Thoracic aorta (tissue), 2 donors: ENCODE data around the gene ATG2A. TPM values are rescaled to one million over a fixed set of nuclear protein-coding genes. Genes with fewer than 3 reads are reported as not detected.

ENCODE experiments used
- ATAC-seq: fragments of 150-250 bp; one replicate; pipeline ENCODE4 v1.8.0; 2017; ENCODE audit warnings: low read depth; ENCODE audit not compliant: insufficient number of reproducible peaks, low FRiP score
- DNase-seq: peaks from one replicate; pipeline ENCODE4 v3.0.0-alpha.2; 2020; ENCODE audit warnings: low spot score
- H3K27ac ChIP-seq, 2 donors: fragments of 200-600 bp; sonication (generic); 1 replicate in 1 of 2; 2 replicates in 1 of 2; pipeline ENCODE4 v1.5.1; 2016; ENCODE audit warnings: mild to moderate bottlenecking in 2 of 2, moderate library complexity in 2 of 2
- H3K27me3 ChIP-seq: fragments of 200-600 bp; sonication (generic); replicated peaks from 2 replicates; pipeline ENCODE4 v1.6.0; 2016; ENCODE audit warnings: mild to moderate bottlenecking; ENCODE audit not compliant: insufficient read depth
- H3K36me3 ChIP-seq: fragments of 200-600 bp; sonication (generic); one replicate; pipeline ENCODE4 v1.5.1; 2016
- H3K4me1 ChIP-seq, 2 donors: fragments of 200-600 bp; sonication (generic); 1 replicate in 1 of 2; 2 replicates in 1 of 2; pipeline versions ENCODE4 v1.5.1 to v1.6.0; 2016; ENCODE audit warnings: low read depth in 2 of 2, mild to moderate bottlenecking in 1 of 2; ENCODE audit not compliant: control insufficient read depth in 1 of 2
- H3K4me3 ChIP-seq: fragments of 200-600 bp; sonication (generic); 2 replicates; pipeline ENCODE4 v1.5.1; 2016; ENCODE audit warnings: mild to moderate bottlenecking
- H3K9me3 ChIP-seq: fragments of 200-600 bp; sonication (generic); 2 replicates; pipeline ENCODE4 v1.5.1; 2016
- total RNA-seq, 2 donors: library from RNA; depleted of rRNA; stranded (reverse); fragments of >200 nt; gene quantifications; one replicate each; pipeline versions ENCODE4 v1.1.0 to v1.2.3, GENCODE V29; 2016
- TF ChIP-seq, protein P1 (sequence below): fragments of 200-600 bp; sonication (generic); IDR thresholded peaks from one replicate; pipeline ENCODE4 v1.5.1; 2019; ENCODE audit warnings: antibody characterized with exemption

ATG2A gene
- total RNA-seq, 2 donors from 2014 or later: 18.5 to 35.2 TPM

- Histone ChIP-seq H3K36me3 (peaks cover 22% of the 10 kb centered on the region), H3K27ac (peak within 1 kb of the TSS; percentile 93 to 97), H3K4me1 (peaks cover 17 to 23% of the 10 kb centered on the region in 2 donors), H3K9me3 (no peaks in the 10 kb centered on the region), H3K4me3 (peak within 1 kb of the TSS; percentile 85), H3K27me3 (no peaks in the 10 kb centered on the region)
- DNase-seq (peak; percentile 89), ATAC-seq (peak; percentile 95)
- TF ChIP-seq, protein P1, sequence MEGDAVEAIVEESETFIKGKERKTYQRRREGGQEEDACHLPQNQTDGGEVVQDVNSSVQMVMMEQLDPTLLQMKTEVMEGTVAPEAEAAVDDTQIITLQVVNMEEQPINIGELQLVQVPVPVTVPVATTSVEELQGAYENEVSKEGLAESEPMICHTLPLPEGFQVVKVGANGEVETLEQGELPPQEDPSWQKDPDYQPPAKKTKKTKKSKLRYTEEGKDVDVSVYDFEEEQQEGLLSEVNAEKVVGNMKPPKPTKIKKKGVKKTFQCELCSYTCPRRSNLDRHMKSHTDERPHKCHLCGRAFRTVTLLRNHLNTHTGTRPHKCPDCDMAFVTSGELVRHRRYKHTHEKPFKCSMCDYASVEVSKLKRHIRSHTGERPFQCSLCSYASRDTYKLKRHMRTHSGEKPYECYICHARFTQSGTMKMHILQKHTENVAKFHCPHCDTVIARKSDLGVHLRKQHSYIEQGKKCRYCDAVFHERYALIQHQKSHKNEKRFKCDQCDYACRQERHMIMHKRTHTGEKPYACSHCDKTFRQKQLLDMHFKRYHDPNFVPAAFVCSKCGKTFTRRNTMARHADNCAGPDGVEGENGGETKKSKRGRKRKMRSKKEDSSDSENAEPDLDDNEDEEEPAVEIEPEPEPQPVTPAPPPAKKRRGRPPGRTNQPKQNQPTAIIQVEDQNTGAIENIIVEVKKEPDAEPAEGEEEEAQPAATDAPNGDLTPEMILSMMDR: no peak
Measured at GRCh38 chr11:64923944-64924909, 7.2 kb upstream of the ATG2A start, which contains the start of gene PPP2R5B. Gene PPP2R5B (plus strand): TSS chr11:64924689. CDS start chr11:64925735, 1,046 bp downstream.

GRCh38 chr11:64923151-64923661 lies 6.2 kb upstream of the ATG2A start:
- no peak for DNase-seq
- Histone ChIP-seq H3K27ac (peak overlapping the region; percentile 93 to 97), H3K27me3 (no peaks in the 10 kb centered on the region), H3K4me1 (peaks cover 20 to 26% of the 10 kb centered on the region in 2 donors), H3K9me3 (no peaks in the 10 kb centered on the region), H3K36me3 (peaks cover 13% of the 10 kb centered on the region), H3K4me3 (peak overlapping the region; percentile 85)
- TF ChIP-seq, protein P1: no peak
- no peak for ATAC-seq

DNA sequence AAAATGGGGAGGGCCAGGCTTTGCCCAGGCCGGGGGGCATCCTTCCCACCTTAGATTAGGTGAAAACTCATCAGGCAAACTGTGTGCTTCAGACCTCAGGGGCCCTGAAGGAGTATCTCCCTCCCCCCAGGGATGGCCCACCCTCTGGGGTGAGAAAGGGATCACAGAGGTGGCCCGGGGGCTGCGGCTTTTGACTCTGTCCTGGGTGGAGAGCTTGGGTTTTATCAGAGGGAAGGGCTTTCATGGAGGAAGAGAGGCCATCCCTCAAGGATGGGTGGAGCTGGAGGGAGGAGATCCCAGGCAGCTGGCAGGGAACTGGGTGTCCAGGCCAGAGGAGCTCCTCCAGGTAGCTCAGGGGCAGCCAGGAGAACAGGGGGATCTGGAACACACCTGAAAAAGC lies 4.4 kb upstream of the ATG2A start:
- Histone ChIP-seq H3K27ac (no peak overlapping the region), H3K4me3 (no peak overlapping the region), H3K27me3 (no peaks in the 10 kb centered on the region), H3K9me3 (no peaks in the 10 kb centered on the region), H3K36me3 (no peaks in the 10 kb centered on the region), H3K4me1 (peaks cover 21 to 31% of the 10 kb centered on the region in 2 donors)
- DNase-seq: no peak
- no peak for ATAC-seq
- TF ChIP-seq, protein P1: no peak

GRCh38 chr11:64920124-64920523 lies 3.1 kb upstream of the ATG2A start:
- Histone ChIP-seq H3K36me3 (no peaks in the 10 kb centered on the region), H3K27me3 (no peaks in the 10 kb centered on the region), H3K4me1 (peaks cover 17 to 31% of the 10 kb centered on the region in 2 donors), H3K9me3 (no peaks in the 10 kb centered on the region), H3K27ac (no peak overlapping the region), H3K4me3 (no peak overlapping the region)
- TF ChIP-seq, protein P1: no peak
- no peak for DNase-seq
- ATAC-seq: no peak

- Histone ChIP-seq H3K36me3 (no peaks in the 10 kb centered on the region), H3K27me3 (no peaks in the 10 kb centered on the region), H3K4me1 (peaks cover 17 to 32% of the 10 kb centered on the region in 2 donors), H3K27ac (no peak overlapping the region), H3K9me3 (no peaks in the 10 kb centered on the region), H3K4me3 (no peak overlapping the region)
- DNase-seq (no peak), ATAC-seq (no peak)
- TF ChIP-seq, protein P1: no peak
Measured at GRCh38 chr11:64919627-64920026, 2.6 kb upstream of the ATG2A start.
